Measurements from ENCODE around the gene LAMA4.

The LAMA4 gene

GRCh38 chr6:112062966-112063365 is 191.4 kb downstream of the LAMA4 start:
- no peak for DNase-seq

- no peak for DNase-seq
These were observed 192.8 kb downstream of the LAMA4 start for GRCh38 chr6:112061605-112062004.
